D341Med (cell line): ENCODE data around the gene SPACA6.

Source experiments
- DNase-seq: peaks from one replicate; pipeline ENCODE4 v3.0.0; 2012; ENCODE audit warnings: low spot score

The SPACA6 gene

GRCh38 chr19:51706296-51706695, 13.2 kb downstream of the SPACA6 start:
- no peak for DNase-seq

- DNase-seq = no peak
These were observed 13.8 kb downstream of the SPACA6 start for GRCh38 chr19:51706885-51707284.

GRCh38 chr19:51708811-51709210, 15.7 kb downstream of the SPACA6 start:
- no peak for DNase-seq

- DNase-seq = no peak
These were observed 16.4 kb downstream of the SPACA6 start for GRCh38 chr19:51709575-51709974.

GRCh38 chr19:51710163-51710562, 17.0 kb downstream of the SPACA6 start:
- no peak for DNase-seq

- no peak for DNase-seq
These were observed 18.6 kb downstream of the SPACA6 start for GRCh38 chr19:51711702-51712101.

- DNase-seq = peak; percentile 70
These were observed 19.4 kb downstream of the SPACA6 start for GRCh38 chr19:51712461-51713081.

- DNase-seq = no peak
These were observed 20.5 kb downstream of the SPACA6 start for GRCh38 chr19:51713319-51714285.

GRCh38 chr19:51714848-51715247, 21.7 kb downstream of the SPACA6 start:
- DNase-seq = no peak

- DNase-seq = no peak
These were observed 22.7 kb downstream of the SPACA6 start for GRCh38 chr19:51715850-51716249.

GRCh38 chr19:51716925-51717324, 23.8 kb downstream of the SPACA6 start:
- no peak for DNase-seq

- DNase-seq = no peak
These were observed 26.3 kb downstream of the SPACA6 start for GRCh38 chr19:51719251-51719988.

- no peak for DNase-seq
These were observed 28.8 kb downstream of the SPACA6 start for GRCh38 chr19:51721905-51722304.

- DNase-seq = no peak
These were observed 29.4 kb downstream of the SPACA6 start for GRCh38 chr19:51722492-51722891.

- DNase-seq = no peak
These were observed 31.4 kb downstream of the SPACA6 start for GRCh38 chr19:51724543-51724942.

GRCh38 chr19:51726049-51726448, 32.9 kb downstream of the SPACA6 start:
- no peak for DNase-seq

- DNase-seq = no peak
These were observed 34.3 kb downstream of the SPACA6 start for GRCh38 chr19:51727349-51727880.

- DNase-seq = no peak
These were observed 36.7 kb downstream of the SPACA6 start for GRCh38 chr19:51729781-51730180.

- no peak for DNase-seq
These were observed 40.8 kb downstream of the SPACA6 start for GRCh38 chr19:51733742-51734522.

GRCh38 chr19:51735759-51736449, 42.8 kb downstream of the SPACA6 start:
- no peak for DNase-seq

- no peak for DNase-seq
These were observed 44.3 kb downstream of the SPACA6 start for GRCh38 chr19:51737389-51737788.
